Stimulated activated CD4-positive, alpha-beta T cell treated with anti-CD3 and anti-CD28 coated beads, Interleukin-12 subunit alpha, Interleukin-12 subunit beta, amount 100 ng/mL, for 48 hours (primary cell): ENCODE measurements around the gene SLC35C1.

Experiments used
- DNase-seq, 3 donors: peaks; one replicate each; pipeline ENCODE4 v3.0.0-alpha.2; 2020; ENCODE audit warnings: low read depth in 2 of 3, low spot score in 1 of 3

SLC35C1 gene

GRCh38 chr11:45844822-45845578, 40.1 kb downstream of the SLC35C1 start:
- no peak for DNase-seq

- DNase-seq: no peak
Measured at GRCh38 chr11:45846174-45846675, 41.3 kb downstream of the SLC35C1 start.

- peak; percentile 98 to 99 (median 99) for DNase-seq
Measured at GRCh38 chr11:45846974-45847910, 42.3 kb downstream of the SLC35C1 start, which contains the start of gene CRY2. CRY2 (plus strand) TSS chr11:45847475; CDS start chr11:45847491, 16 bp downstream.

GRCh38 chr11:45847911-45848316, 43.0 kb downstream of the SLC35C1 start:
- DNase-seq: peak; percentile 13 to 30 (median 24)

- DNase-seq: no peak
Measured at GRCh38 chr11:45848654-45849081, 43.7 kb downstream of the SLC35C1 start.

- no peak for DNase-seq
Measured at GRCh38 chr11:45850446-45850845, 45.5 kb downstream of the SLC35C1 start.

- no peak for DNase-seq
Measured at GRCh38 chr11:45851228-45851627, 46.3 kb downstream of the SLC35C1 start.

- no peak for DNase-seq
Measured at GRCh38 chr11:45852018-45852711, 47.2 kb downstream of the SLC35C1 start.

GRCh38 chr11:45852712-45853101, 47.8 kb downstream of the SLC35C1 start:
- DNase-seq: no peak

GRCh38 chr11:45853332-45854219, 48.6 kb downstream of the SLC35C1 start:
- DNase-seq: no peak

GRCh38 chr11:45855308-45855707, 50.4 kb downstream of the SLC35C1 start:
- no peak for DNase-seq

- no peak for DNase-seq
Measured at GRCh38 chr11:45856044-45856468, 51.1 kb downstream of the SLC35C1 start.

- DNase-seq: no peak
Measured at GRCh38 chr11:45857961-45858474, 53.1 kb downstream of the SLC35C1 start.

GRCh38 chr11:45858751-45859398, 53.9 kb downstream of the SLC35C1 start:
- DNase-seq: no peak

- no peak for DNase-seq
Measured at GRCh38 chr11:45859661-45860140, 54.8 kb downstream of the SLC35C1 start.

GRCh38 chr11:45860348-45860747, 55.4 kb downstream of the SLC35C1 start:
- no peak for DNase-seq

GRCh38 chr11:45860764-45861510, 56.0 kb downstream of the SLC35C1 start:
- DNase-seq: no peak
